Immature natural killer cell (primary cell): ENCODE measurements around the gene LMO1. TPM values are rescaled to one million over a fixed set of nuclear protein-coding genes. Genes with fewer than 3 reads are reported as not detected.

ENCODE experiments used
- DNase-seq, 3 donors: peaks; one replicate each; pipeline ENCODE4 v3.0.0; 2022; ENCODE audit warnings: mixed read lengths in 1 of 3
- H3K27ac Mint-ChIP-seq, 6 donors: one replicate each; pipeline ENCODE4 v1.8.0; 2020; ENCODE audit warnings: mixed read lengths in 6 of 6, mild to moderate bottlenecking in 5 of 6, inconsistent platforms in 4 of 6, moderate library complexity in 3 of 6
- H3K27me3 Mint-ChIP-seq, 3 donors: one replicate each; pipeline ENCODE4 v1.8.0; 2020 to 2021; ENCODE audit warnings: low read depth in 3 of 3, mild to moderate bottlenecking in 3 of 3, mixed read lengths in 3 of 3, moderate library complexity in 3 of 3, inconsistent platforms in 1 of 3
- H3K36me3 Mint-ChIP-seq, 3 donors: one replicate each; pipeline ENCODE4 v1.8.0; 2020; ENCODE audit warnings: mixed read lengths in 3 of 3, inconsistent platforms in 2 of 3, mild to moderate bottlenecking in 2 of 3
- H3K4me1 Mint-ChIP-seq, 2 donors: one replicate each; pipeline ENCODE4 v1.8.0; 2020; ENCODE audit warnings: inconsistent platforms in 2 of 2, mild to moderate bottlenecking in 2 of 2, mixed read lengths in 2 of 2, moderate library complexity in 1 of 2
- H3K4me3 Mint-ChIP-seq, 5 donors: one replicate each; pipeline ENCODE4 v1.8.0; 2020; ENCODE audit warnings: mild to moderate bottlenecking in 5 of 5, mixed read lengths in 5 of 5, inconsistent platforms in 3 of 5, moderate library complexity in 3 of 5
- H3K9me3 Mint-ChIP-seq, 6 donors: one replicate each; pipeline ENCODE4 v1.8.0; 2020; ENCODE audit warnings: mild to moderate bottlenecking in 6 of 6, mixed read lengths in 6 of 6, inconsistent platforms in 4 of 6, moderate library complexity in 3 of 6
- polyA plus RNA-seq, 3 donors: library from polyadenylated mRNA; unstranded; fragments of 300-500 nt; fragmentation: Illumina TruSeq; gene quantifications; one replicate each; pipeline ENCODE4 v1.2.3, GENCODE V29; 2021

Gene LMO1
- polyA plus RNA-seq, 3 donors from 2014 or later, result not detected

DNA sequence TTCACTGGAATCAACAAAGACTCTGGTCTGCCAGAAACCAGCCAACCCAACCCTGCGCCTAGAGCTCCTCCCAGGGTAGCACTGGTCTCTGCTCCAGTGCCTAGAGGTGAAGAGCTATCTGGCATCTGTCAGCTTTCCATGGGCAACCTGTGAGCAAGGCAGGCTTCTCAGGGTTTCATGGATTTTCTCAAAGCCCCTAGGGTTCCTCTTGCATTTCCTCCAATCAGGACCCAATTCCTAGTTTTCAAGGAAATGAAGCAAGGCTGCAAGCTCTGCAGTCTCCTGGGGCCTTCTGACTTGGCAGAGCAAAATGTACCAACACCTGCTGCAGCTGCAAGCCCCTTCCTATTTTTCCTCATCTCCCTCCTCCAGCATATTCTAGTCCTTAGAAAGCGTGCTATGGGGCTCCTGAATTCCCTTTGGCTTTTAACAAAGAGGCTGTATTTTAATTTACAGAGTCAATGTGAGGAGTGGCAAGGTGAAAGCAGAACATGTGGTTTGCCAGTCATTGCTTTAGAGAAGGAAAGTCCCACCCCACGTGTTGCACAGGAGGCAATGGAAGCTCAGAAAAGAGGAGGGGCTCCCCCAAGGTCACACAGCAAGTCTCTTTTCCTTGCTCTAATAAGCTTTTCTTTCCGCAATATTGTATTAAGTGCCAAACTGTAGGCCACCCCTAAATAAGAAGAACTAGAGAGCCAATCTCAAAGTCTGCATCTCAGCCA, 61.9 kb downstream of the LMO1 start:
- no peak for DNase-seq
- H3K36me3 Mint-ChIP-seq, result no peaks in the 10 kb centered on the region
- no peak overlapping the region for H3K4me3 Mint-ChIP-seq
- no peak overlapping the region for H3K27ac Mint-ChIP-seq
- no peaks in the 10 kb centered on the region for H3K9me3 Mint-ChIP-seq
- H3K27me3 Mint-ChIP-seq, result peaks cover 2 to 13% (median 7%) of the 10 kb centered on the region in 3 donors
- H3K4me1 Mint-ChIP-seq, result peaks cover 2 to 3% of the 10 kb centered on the region in 2 donors

DNA sequence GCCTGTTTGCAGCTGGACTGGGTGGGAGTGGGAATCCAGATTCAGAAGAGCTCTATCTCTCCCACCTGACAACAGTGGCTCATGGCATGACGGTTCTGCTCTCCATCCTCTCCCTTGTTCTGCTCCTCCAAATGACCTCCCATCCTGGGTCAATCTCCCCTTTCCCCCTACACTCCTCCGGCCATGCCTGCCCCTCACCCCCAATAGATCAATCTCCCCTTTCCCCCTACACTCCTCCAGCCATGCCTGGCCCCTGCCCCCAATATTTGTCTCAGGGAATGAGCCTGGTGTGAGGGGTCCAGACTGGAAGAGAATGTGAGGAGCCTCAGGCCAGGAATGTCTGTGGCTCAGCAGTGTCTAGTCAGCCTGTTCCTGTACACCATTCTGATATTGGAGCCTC, 64.0 kb downstream of the LMO1 start:
- H3K27me3 Mint-ChIP-seq, result peaks cover 0 to 8% (median 7%) of the 10 kb centered on the region in 3 donors

GRCh38 chr11:8196749-8197148, 66.9 kb downstream of the LMO1 start:
- Mint-ChIP-seq H3K4me3 (no peak overlapping the region), H3K4me1 (no peaks in the 10 kb centered on the region), H3K27me3 (peaks cover 0 to 10% (median 8%) of the 10 kb centered on the region in 3 donors), H3K36me3 (no peaks in the 10 kb centered on the region), H3K27ac (no peak overlapping the region), H3K9me3 (no peaks in the 10 kb centered on the region)
- no peak for DNase-seq

More for the DNA sequence above, 64.0 kb downstream of the LMO1 start:
- no peak for DNase-seq
- Mint-ChIP-seq H3K27ac (no peak overlapping the region), H3K4me3 (no peak overlapping the region), H3K9me3 (no peaks in the 10 kb centered on the region), H3K4me1 (no peaks in the 10 kb centered on the region), H3K36me3 (no peaks in the 10 kb centered on the region)

DNA sequence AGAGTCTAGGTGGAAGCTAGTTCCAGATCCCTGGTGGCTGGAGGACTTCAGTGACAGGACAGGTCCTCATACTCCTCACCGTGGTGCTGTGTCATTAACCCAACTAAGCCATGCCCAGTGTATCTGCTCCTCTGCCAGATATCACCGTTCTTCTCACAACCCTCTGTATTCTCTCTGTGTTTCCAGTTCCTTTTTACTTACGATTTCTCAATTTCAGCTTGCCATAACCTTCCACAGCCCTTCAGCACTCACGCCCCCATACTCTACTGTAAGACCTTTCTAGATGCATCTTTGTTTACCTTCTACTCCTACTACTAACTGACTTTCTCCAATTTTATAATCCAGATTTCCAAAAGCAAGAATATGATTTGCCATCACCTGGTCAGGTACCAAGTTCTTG, 68.7 kb downstream of the LMO1 start:
- Mint-ChIP-seq H3K9me3 (no peaks in the 10 kb centered on the region), H3K36me3 (no peaks in the 10 kb centered on the region), H3K4me1 (no peaks in the 10 kb centered on the region), H3K4me3 (no peak overlapping the region), H3K27me3 (peaks cover 4 to 12% (median 7%) of the 10 kb centered on the region in 3 donors), H3K27ac (no peak overlapping the region)
- DNase-seq, result no peak

GRCh38 chr11:8192896-8193209, 70.8 kb downstream of the LMO1 start:
- peaks cover 4 to 15% (median 8%) of the 10 kb centered on the region in 3 donors for H3K27me3 Mint-ChIP-seq
- no peaks in the 10 kb centered on the region for H3K36me3 Mint-ChIP-seq
- no peaks in the 10 kb centered on the region for H3K9me3 Mint-ChIP-seq
- H3K27ac Mint-ChIP-seq, result no peak overlapping the region
- no peaks in the 10 kb centered on the region for H3K4me1 Mint-ChIP-seq
- no peak for DNase-seq
- H3K4me3 Mint-ChIP-seq, result no peak overlapping the region

GRCh38 chr11:8192016-8192895, 71.4 kb downstream of the LMO1 start:
- peaks cover 4 to 15% (median 8%) of the 10 kb centered on the region in 3 donors for H3K27me3 Mint-ChIP-seq
- no peak overlapping the region for H3K27ac Mint-ChIP-seq
- DNase-seq, result peak in 1 of 3 donors; percentile 11
- no peak overlapping the region for H3K4me3 Mint-ChIP-seq
- no peaks in the 10 kb centered on the region for H3K9me3 Mint-ChIP-seq
- no peaks in the 10 kb centered on the region for H3K36me3 Mint-ChIP-seq
- H3K4me1 Mint-ChIP-seq, result no peaks in the 10 kb centered on the region

GRCh38 chr11:8190431-8190830, 73.2 kb downstream of the LMO1 start:
- Mint-ChIP-seq H3K4me3 (no peak overlapping the region), H3K27me3 (peaks cover 4 to 10% (median 8%) of the 10 kb centered on the region in 3 donors), H3K9me3 (peaks cover 0 to 1% (median 0%) of the 10 kb centered on the region in 6 donors), H3K4me1 (no peaks in the 10 kb centered on the region), H3K36me3 (no peaks in the 10 kb centered on the region), H3K27ac (no peak overlapping the region)
- no peak for DNase-seq

- Mint-ChIP-seq H3K4me1 (no peaks in the 10 kb centered on the region), H3K27me3 (peaks cover 4 to 8% (median 7%) of the 10 kb centered on the region in 3 donors), H3K9me3 (peaks cover 0 to 1% (median 0%) of the 10 kb centered on the region in 6 donors), H3K27ac (no peak overlapping the region), H3K4me3 (no peak overlapping the region), H3K36me3 (no peaks in the 10 kb centered on the region)
- DNase-seq, result no peak
Measured at GRCh38 chr11:8186429-8186828, 77.2 kb downstream of the LMO1 start.

DNA sequence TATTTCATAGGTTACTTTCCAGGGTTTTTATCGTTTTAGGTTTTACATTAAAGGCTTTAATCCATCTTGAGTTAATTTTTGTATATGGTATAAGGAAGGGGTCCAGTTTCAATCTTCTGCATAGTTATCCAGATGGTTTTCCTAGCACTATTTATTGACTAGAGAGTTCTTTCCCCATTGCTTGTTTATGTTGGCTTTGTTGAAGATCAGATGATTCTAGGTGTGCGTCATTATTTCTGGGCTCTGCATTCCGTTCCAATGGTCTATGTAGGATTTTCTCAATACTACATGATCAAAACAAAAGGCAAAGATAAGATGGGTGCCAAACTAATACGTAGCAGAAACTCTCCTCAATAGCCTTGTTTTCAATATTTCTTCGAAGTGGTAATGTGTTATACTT, 80.6 kb downstream of the LMO1 start:
- Mint-ChIP-seq H3K27me3 (peaks cover 0 to 6% (median 6%) of the 10 kb centered on the region in 3 donors), H3K9me3 (peaks cover 0 to 1% (median 0%) of the 10 kb centered on the region in 6 donors)

DNA sequence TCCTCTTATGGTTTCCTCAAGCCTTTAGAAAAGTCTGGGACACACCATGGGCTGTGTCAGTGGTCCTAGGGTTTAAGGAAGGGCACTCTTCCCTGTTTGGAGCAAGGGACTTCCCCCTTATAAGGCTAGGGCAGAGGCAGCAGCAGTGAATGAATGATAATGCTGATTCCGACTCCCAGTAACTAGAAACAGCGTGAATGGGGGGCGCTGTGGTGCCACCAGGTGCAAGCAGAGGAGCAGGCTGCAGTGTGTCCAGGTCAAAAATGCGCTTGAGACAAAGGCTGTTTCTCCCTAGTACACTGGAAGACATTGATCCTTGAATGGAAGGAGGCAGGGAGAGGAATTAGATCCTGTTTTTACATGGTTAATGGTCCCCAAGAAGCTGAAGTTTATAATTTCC, 83.2 kb downstream of the LMO1 start:
- Mint-ChIP-seq H3K9me3 (peaks cover 0 to 2% (median 0%) of the 10 kb centered on the region in 6 donors), H3K36me3 (no peaks in the 10 kb centered on the region), H3K4me3 (no peak overlapping the region), H3K27me3 (peaks cover 0 to 4% (median 3%) of the 10 kb centered on the region in 3 donors), H3K27ac (no peak overlapping the region), H3K4me1 (no peaks in the 10 kb centered on the region)
- DNase-seq, result no peak

More for the DNA sequence above, 80.6 kb downstream of the LMO1 start:
- no peaks in the 10 kb centered on the region for H3K4me1 Mint-ChIP-seq
- H3K27ac Mint-ChIP-seq, result no peak overlapping the region
- no peak overlapping the region for H3K4me3 Mint-ChIP-seq
- no peak for DNase-seq
- no peaks in the 10 kb centered on the region for H3K36me3 Mint-ChIP-seq

GRCh38 chr11:8178297-8178696, 85.4 kb downstream of the LMO1 start:
- Mint-ChIP-seq H3K4me1 (no peaks in the 10 kb centered on the region), H3K36me3 (no peaks in the 10 kb centered on the region), H3K27ac (no peak overlapping the region), H3K4me3 (no peak overlapping the region), H3K27me3 (peaks cover 3 to 5% (median 4%) of the 10 kb centered on the region in 3 donors), H3K9me3 (peaks cover 0 to 2% (median 0%) of the 10 kb centered on the region in 6 donors)
- no peak for DNase-seq

DNA sequence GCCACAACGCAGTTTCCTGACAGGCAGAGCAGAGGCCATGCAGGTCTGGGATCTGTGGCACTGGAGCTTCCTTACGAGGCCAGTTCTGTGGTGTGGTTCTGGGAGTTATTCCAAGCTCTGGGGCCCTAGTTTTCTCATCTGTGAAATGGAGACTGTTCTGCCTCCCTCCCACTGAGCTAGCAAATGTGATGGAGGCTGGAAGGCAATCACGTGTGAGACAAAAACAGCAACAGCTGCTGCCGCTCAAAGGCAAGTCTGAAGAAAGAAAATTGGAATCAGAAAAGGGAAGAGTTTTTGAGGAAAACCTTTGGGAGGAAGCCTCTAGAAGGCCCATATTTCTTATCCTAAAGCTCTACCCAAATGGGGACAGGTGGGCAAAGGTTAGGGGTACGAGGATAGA, 86.5 kb downstream of the LMO1 start:
- peaks cover 0 to 2% (median 0%) of the 10 kb centered on the region in 6 donors for H3K9me3 Mint-ChIP-seq
- H3K27me3 Mint-ChIP-seq, result peaks cover 2 to 7% (median 3%) of the 10 kb centered on the region in 3 donors
- no peak overlapping the region for H3K4me3 Mint-ChIP-seq
- no peaks in the 10 kb centered on the region for H3K36me3 Mint-ChIP-seq
- H3K4me1 Mint-ChIP-seq, result no peaks in the 10 kb centered on the region
- no peak for DNase-seq
- H3K27ac Mint-ChIP-seq, result no peak overlapping the region
